ENCODE data around the gene PAM16.

DNA sequence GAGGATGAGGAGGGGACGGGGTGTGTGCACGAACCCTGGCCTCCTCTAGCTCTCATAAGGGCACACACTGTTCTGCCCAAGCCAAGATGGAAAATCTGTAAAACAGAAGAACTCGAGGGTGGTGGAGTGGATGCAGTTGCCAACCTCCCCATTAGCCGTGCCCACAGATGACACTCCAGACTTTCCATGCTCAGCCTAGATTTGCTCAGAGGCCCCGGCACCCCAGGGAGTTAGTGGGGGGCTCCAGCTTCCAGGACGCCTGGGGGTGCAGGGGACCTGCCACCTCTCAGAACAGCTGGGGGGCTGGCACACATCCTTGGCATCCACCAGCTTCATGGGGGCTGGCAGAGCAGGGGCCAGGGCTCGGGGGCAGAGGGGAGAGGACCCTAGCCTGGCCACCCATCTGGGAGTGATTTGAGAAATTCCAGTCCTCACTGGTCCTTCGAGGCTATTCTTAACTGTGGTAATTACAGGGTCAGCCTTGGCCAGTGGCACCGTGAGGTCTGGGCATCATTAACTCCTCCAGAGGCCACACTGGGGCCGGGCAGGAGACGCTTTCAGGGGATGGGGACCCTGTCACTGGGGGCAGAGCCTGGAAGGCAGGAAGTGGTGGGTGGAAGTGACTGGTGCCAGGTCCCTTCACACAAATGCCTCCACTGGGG lies 34.8 kb upstream of the PAM16 start:
- TF ChIP-seq CTCF (IDR thresholded peaks at IDR 0.05) (no peak), POLR2A (IDR thresholded peaks at IDR 0.05) (no peak), EP300 (IDR thresholded peaks at IDR 0.05) (no peak)
